GM23338 (cell line): ENCODE results near the gene DOLPP1.

Experiments
- CREB1 ChIP-seq: fragments of 250-450 bp; sonication (Bioruptor Pico); IDR thresholded peaks from 2 replicates; pipeline ENCODE4 v1.5.0; 2020; ENCODE audit warnings: low read depth, mild to moderate bottlenecking, moderate library complexity
- EZH2 ChIP-seq: fragments of 200-600 bp; sonication (generic); IDR thresholded peaks from one replicate; pipeline ENCODE4 v1.8.0; 2017; ENCODE audit warnings: antibody characterized with exemption, mild to moderate bottlenecking, low read depth; ENCODE audit not compliant: unreplicated experiment
- EZH2phosphoT487 ChIP-seq: fragments of 200-600 bp; sonication (generic); IDR thresholded peaks from one replicate; pipeline ENCODE4 v1.8.1; 2018; ENCODE audit warnings: antibody characterized with exemption; ENCODE audit not compliant: unreplicated experiment
- JUNB ChIP-seq: IDR thresholded peaks from one replicate; pipeline ENCODE4 v1.6.1; 2016; ENCODE audit warnings: antibody characterized with exemption; ENCODE audit not compliant: unreplicated experiment
- NANOG ChIP-seq: IDR thresholded peaks from 2 replicates; pipeline ENCODE4 v1.6.1; 2016; ENCODE audit warnings: antibody characterized with exemption, borderline replicate concordance
- POLR2AphosphoS5 ChIP-seq: IDR thresholded peaks from 2 replicates; pipeline ENCODE4 v1.6.1; 2016; ENCODE audit warnings: antibody characterized with exemption, low read depth
- ZNF331 ChIP-seq: fragments of 250-450 bp; sonication (Bioruptor Pico); IDR thresholded peaks from 2 replicates; pipeline ENCODE4 v1.5.0; 2020; ENCODE audit warnings: low read depth, mild to moderate bottlenecking, moderate library complexity
- TF ChIP-seq, protein P1 (sequence below), 2 experiments: fragments of 200-600 bp in 1 of 2; sonication (generic) in 1 of 2; conservative IDR thresholded peaks; 2 replicates each; pipeline versions ENCODE4 v1.5.1 to v1.6.1; 2016 to 2017; ENCODE audit warnings: antibody characterized with exemption in 2 of 2, low read depth in 2 of 2, mild to moderate bottlenecking in 2 of 2, moderate library complexity in 1 of 2
- TF ChIP-seq, protein P2 (sequence below): IDR thresholded peaks from one replicate; pipeline ENCODE4 v1.6.1; 2018; ENCODE audit warnings: antibody characterized with exemption; ENCODE audit not compliant: unreplicated experiment
- TF ChIP-seq, protein P3 (sequence below): IDR thresholded peaks from 2 replicates; pipeline ENCODE4 v1.6.1; 2016; ENCODE audit warnings: antibody characterized with exemption
- TF ChIP-seq, protein P4 (sequence below): fragments of 250-450 bp; sonication (Bioruptor Pico); IDR thresholded peaks from 2 replicates; pipeline ENCODE4 v1.5.0; 2020; ENCODE audit warnings: mild to moderate bottlenecking, moderate library complexity

DNA sequence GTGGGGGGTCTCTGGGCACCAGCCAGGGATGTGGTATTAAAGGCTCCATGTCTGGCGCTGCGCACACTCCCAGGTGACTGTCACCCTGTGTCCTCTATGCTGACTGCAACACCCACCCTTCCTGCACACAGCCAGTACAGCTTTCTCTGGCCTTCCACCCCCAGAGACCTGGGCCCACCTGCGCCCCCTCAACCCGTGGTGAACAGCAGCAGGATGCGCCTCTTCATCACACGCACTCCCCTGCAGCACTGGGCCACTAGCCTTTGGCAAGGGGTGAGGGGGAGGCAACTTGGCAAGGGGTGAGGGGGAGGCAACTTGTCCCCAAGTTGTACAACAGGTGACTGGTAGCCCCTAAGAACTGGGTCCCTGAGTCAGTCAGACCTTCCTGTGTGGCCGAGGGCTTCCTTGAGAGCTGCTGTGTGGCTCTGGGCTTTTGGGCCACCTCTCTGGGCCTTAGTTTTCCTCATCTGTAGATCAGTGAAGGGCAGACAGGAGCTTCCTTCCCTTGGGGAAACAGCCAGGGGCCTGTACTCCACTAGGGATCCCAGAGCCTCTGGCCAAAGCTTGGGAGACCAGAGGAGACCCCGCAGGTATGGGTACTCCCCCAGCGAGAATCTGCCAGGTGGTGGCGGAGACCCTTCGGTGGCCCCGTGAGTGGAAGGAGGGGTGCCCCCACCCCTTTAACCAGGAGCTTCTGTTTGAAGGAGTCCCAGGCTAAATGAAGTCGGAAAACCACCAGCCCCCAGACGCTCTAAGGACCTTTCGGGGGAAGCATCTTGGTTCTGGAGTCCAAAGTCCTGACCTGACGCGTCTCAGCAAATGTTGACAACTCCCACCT is 25.2 kb downstream of the DOLPP1 start:
- TF ChIP-seq, protein P1, sequence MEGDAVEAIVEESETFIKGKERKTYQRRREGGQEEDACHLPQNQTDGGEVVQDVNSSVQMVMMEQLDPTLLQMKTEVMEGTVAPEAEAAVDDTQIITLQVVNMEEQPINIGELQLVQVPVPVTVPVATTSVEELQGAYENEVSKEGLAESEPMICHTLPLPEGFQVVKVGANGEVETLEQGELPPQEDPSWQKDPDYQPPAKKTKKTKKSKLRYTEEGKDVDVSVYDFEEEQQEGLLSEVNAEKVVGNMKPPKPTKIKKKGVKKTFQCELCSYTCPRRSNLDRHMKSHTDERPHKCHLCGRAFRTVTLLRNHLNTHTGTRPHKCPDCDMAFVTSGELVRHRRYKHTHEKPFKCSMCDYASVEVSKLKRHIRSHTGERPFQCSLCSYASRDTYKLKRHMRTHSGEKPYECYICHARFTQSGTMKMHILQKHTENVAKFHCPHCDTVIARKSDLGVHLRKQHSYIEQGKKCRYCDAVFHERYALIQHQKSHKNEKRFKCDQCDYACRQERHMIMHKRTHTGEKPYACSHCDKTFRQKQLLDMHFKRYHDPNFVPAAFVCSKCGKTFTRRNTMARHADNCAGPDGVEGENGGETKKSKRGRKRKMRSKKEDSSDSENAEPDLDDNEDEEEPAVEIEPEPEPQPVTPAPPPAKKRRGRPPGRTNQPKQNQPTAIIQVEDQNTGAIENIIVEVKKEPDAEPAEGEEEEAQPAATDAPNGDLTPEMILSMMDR (conservative IDR thresholded peaks at IDR 0.05; ENCODE audit: low read depth in 2 of 2), result no peak
- TF ChIP-seq EZH2phosphoT487 (no peak), POLR2AphosphoS5 (no peak), EZH2 (no peak), JUNB (no peak), CREB1 (no peak), ZNF331 (CRISPR knock-in tag) (no peak), NANOG (no peak)
- TF ChIP-seq, protein P2, sequence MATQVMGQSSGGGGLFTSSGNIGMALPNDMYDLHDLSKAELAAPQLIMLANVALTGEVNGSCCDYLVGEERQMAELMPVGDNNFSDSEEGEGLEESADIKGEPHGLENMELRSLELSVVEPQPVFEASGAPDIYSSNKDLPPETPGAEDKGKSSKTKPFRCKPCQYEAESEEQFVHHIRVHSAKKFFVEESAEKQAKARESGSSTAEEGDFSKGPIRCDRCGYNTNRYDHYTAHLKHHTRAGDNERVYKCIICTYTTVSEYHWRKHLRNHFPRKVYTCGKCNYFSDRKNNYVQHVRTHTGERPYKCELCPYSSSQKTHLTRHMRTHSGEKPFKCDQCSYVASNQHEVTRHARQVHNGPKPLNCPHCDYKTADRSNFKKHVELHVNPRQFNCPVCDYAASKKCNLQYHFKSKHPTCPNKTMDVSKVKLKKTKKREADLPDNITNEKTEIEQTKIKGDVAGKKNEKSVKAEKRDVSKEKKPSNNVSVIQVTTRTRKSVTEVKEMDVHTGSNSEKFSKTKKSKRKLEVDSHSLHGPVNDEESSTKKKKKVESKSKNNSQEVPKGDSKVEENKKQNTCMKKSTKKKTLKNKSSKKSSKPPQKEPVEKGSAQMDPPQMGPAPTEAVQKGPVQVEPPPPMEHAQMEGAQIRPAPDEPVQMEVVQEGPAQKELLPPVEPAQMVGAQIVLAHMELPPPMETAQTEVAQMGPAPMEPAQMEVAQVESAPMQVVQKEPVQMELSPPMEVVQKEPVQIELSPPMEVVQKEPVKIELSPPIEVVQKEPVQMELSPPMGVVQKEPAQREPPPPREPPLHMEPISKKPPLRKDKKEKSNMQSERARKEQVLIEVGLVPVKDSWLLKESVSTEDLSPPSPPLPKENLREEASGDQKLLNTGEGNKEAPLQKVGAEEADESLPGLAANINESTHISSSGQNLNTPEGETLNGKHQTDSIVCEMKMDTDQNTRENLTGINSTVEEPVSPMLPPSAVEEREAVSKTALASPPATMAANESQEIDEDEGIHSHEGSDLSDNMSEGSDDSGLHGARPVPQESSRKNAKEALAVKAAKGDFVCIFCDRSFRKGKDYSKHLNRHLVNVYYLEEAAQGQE, result no peak
- TF ChIP-seq, protein P3, sequence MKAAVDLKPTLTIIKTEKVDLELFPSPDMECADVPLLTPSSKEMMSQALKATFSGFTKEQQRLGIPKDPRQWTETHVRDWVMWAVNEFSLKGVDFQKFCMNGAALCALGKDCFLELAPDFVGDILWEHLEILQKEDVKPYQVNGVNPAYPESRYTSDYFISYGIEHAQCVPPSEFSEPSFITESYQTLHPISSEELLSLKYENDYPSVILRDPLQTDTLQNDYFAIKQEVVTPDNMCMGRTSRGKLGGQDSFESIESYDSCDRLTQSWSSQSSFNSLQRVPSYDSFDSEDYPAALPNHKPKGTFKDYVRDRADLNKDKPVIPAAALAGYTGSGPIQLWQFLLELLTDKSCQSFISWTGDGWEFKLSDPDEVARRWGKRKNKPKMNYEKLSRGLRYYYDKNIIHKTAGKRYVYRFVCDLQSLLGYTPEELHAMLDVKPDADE, result no peak
- TF ChIP-seq, protein P4, sequence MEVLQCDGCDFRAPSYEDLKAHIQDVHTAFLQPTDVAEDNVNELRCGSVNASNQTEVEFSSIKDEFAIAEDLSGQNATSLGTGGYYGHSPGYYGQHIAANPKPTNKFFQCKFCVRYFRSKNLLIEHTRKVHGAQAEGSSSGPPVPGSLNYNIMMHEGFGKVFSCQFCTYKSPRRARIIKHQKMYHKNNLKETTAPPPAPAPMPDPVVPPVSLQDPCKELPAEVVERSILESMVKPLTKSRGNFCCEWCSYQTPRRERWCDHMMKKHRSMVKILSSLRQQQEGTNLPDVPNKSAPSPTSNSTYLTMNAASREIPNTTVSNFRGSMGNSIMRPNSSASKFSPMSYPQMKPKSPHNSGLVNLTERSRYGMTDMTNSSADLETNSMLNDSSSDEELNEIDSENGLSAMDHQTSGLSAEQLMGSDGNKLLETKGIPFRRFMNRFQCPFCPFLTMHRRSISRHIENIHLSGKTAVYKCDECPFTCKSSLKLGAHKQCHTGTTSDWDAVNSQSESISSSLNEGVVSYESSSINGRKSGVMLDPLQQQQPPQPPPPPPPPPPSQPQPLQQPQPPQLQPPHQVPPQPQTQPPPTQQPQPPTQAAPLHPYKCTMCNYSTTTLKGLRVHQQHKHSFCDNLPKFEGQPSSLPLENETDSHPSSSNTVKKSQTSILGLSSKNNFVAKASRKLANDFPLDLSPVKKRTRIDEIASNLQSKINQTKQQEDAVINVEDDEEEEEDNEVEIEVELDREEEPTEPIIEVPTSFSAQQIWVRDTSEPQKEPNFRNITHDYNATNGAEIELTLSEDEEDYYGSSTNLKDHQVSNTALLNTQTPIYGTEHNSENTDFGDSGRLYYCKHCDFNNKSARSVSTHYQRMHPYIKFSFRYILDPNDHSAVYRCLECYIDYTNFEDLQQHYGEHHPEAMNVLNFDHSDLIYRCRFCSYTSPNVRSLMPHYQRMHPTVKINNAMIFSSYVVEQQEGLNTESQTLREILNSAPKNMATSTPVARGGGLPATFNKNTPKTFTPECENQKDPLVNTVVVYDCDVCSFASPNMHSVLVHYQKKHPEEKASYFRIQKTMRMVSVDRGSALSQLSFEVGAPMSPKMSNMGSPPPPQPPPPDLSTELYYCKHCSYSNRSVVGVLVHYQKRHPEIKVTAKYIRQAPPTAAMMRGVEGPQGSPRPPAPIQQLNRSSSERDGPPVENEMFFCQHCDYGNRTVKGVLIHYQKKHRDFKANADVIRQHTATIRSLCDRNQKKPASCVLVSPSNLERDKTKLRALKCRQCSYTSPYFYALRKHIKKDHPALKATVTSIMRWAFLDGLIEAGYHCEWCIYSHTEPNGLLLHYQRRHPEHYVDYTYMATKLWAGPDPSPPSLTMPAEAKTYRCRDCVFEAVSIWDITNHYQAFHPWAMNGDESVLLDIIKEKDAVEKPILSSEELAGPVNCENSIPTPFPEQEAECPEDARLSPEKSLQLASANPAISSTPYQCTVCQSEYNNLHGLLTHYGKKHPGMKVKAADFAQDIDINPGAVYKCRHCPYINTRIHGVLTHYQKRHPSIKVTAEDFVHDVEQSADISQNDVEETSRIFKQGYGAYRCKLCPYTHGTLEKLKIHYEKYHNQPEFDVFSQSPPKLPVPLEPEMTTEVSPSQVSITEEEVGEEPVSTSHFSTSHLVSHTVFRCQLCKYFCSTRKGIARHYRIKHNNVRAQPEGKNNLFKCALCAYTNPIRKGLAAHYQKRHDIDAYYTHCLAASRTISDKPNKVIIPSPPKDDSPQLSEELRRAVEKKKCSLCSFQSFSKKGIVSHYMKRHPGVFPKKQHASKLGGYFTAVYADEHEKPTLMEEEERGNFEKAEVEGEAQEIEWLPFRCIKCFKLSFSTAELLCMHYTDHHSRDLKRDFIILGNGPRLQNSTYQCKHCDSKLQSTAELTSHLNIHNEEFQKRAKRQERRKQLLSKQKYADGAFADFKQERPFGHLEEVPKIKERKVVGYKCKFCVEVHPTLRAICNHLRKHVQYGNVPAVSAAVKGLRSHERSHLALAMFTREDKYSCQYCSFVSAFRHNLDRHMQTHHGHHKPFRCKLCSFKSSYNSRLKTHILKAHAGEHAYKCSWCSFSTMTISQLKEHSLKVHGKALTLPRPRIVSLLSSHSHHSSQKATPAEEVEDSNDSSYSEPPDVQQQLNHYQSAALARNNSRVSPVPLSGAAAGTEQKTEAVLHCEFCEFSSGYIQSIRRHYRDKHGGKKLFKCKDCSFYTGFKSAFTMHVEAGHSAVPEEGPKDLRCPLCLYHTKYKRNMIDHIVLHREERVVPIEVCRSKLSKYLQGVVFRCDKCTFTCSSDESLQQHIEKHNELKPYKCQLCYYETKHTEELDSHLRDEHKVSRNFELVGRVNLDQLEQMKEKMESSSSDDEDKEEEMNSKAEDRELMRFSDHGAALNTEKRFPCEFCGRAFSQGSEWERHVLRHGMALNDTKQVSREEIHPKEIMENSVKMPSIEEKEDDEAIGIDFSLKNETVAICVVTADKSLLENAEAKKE, result no peak
